ENCODE measurements around the gene OBSL1. TPM values are rescaled to one million over a fixed set of nuclear protein-coding genes. Genes with fewer than 3 reads are reported as not detected.

OBSL1 gene
- total and polyA plus RNA-seq, 4 donors, result 14.2 to 35.3 (median 27.3) TPM

DNA sequence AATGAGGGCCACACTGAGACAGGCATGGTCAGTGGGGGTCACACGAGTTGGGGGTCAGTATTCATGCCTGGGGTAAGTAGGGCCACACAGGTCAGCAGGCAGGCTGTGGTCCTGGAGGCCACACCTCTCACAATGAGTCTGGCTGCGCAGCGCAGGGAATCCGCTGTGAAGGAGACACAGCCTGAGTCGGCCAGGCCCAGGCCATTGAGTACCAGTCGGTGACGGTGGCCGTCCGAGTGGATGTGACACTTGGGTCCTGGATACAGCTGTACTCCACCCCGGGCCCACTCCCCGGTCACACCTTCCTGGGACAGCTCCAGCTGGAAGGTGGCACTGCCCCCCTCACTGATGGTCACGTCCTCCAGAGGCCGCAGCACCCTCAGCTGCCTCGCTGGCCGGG, 17.0 kb downstream of the OBSL1 start:
- DNase-seq (ENCODE audit: low spot score), result no peak
- Histone ChIP-seq H3K27ac (ENCODE audit: low read depth in 1 of 2, low read length in 2 of 2) (no peak overlapping the region), H3K4me3 (ENCODE audit: low read depth in 1 of 3, low read length in 3 of 3) (no peak overlapping the region), H3K9ac (ENCODE audit: low read depth in 1 of 2, low read length in 2 of 2) (no peak overlapping the region), H3K36me3 (ENCODE audit: control insufficient read depth in 4 of 4, insufficient read depth in 3 of 4, low read depth in 1 of 4, low read length in 3 of 4) (no peaks in the 10 kb centered on the region), H3K27me3 (ENCODE audit: control insufficient read depth in 4 of 4, insufficient read depth in 4 of 4, low read length in 3 of 4) (peaks cover 0 to 7% (median 0%) of the 10 kb centered on the region in 4 donors), H3K9me3 (ENCODE audit: control insufficient read depth in 4 of 4, low read length in 3 of 4) (no peaks in the 10 kb centered on the region), H3K4me1 (ENCODE audit: control insufficient read depth in 4 of 4, insufficient read depth in 4 of 4, low read length in 3 of 4) (peaks cover 5 to 15% (median 12%) of the 10 kb centered on the region in 4 donors)
- TF ChIP-seq NR2F2 (IDR thresholded peaks at IDR 0.05), result no peak
- TF ChIP-seq, protein P1, sequence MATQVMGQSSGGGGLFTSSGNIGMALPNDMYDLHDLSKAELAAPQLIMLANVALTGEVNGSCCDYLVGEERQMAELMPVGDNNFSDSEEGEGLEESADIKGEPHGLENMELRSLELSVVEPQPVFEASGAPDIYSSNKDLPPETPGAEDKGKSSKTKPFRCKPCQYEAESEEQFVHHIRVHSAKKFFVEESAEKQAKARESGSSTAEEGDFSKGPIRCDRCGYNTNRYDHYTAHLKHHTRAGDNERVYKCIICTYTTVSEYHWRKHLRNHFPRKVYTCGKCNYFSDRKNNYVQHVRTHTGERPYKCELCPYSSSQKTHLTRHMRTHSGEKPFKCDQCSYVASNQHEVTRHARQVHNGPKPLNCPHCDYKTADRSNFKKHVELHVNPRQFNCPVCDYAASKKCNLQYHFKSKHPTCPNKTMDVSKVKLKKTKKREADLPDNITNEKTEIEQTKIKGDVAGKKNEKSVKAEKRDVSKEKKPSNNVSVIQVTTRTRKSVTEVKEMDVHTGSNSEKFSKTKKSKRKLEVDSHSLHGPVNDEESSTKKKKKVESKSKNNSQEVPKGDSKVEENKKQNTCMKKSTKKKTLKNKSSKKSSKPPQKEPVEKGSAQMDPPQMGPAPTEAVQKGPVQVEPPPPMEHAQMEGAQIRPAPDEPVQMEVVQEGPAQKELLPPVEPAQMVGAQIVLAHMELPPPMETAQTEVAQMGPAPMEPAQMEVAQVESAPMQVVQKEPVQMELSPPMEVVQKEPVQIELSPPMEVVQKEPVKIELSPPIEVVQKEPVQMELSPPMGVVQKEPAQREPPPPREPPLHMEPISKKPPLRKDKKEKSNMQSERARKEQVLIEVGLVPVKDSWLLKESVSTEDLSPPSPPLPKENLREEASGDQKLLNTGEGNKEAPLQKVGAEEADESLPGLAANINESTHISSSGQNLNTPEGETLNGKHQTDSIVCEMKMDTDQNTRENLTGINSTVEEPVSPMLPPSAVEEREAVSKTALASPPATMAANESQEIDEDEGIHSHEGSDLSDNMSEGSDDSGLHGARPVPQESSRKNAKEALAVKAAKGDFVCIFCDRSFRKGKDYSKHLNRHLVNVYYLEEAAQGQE (IDR thresholded peaks at IDR 0.05), result no peak
- TF ChIP-seq MAX (IDR thresholded peaks at IDR 0.05), result no peak
- TF ChIP-seq TAF1 (conservative IDR thresholded peaks at IDR 0.05), result no peak
- TF ChIP-seq YY1 (IDR thresholded peaks at IDR 0.05), result no peak
- TF ChIP-seq ATF3 (IDR thresholded peaks at IDR 0.05), result no peak
- no peak for TF ChIP-seq RAD21 (IDR thresholded peaks at IDR 0.05)
- TF ChIP-seq, protein P2, sequence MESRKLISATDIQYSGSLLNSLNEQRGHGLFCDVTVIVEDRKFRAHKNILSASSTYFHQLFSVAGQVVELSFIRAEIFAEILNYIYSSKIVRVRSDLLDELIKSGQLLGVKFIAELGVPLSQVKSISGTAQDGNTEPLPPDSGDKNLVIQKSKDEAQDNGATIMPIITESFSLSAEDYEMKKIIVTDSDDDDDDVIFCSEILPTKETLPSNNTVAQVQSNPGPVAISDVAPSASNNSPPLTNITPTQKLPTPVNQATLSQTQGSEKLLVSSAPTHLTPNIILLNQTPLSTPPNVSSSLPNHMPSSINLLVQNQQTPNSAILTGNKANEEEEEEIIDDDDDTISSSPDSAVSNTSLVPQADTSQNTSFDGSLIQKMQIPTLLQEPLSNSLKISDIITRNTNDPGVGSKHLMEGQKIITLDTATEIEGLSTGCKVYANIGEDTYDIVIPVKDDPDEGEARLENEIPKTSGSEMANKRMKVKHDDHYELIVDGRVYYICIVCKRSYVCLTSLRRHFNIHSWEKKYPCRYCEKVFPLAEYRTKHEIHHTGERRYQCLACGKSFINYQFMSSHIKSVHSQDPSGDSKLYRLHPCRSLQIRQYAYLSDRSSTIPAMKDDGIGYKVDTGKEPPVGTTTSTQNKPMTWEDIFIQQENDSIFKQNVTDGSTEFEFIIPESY (IDR thresholded peaks at IDR 0.05), result no peak
- no peak for TF ChIP-seq GABPA (IDR thresholded peaks at IDR 0.05 in 1 of 2, conservative IDR thresholded peaks at IDR 0.05 in 1 of 2)
- no peak for TF ChIP-seq JUND (IDR thresholded peaks at IDR 0.05)
- TF ChIP-seq HNF4A (conservative IDR thresholded peaks at IDR 0.05), result no peak
- TF ChIP-seq HNF4G (IDR thresholded peaks at IDR 0.05), result no peak
- no peak for TF ChIP-seq RXRA (IDR thresholded peaks at IDR 0.05)
- TF ChIP-seq FOXA2 (IDR thresholded peaks at IDR 0.05), result no peak
- no peak for TF ChIP-seq CTCF (IDR thresholded peaks at IDR 0.05; ENCODE audit: low read depth, low read length, missing input control)
- no peak for TF ChIP-seq SP1 (IDR thresholded peaks at IDR 0.05)
- TF ChIP-seq EGR1 (IDR thresholded peaks at IDR 0.05; ENCODE audit: low read depth in 2 of 2), result no peak
- TF ChIP-seq FOXA1 (IDR thresholded peaks at IDR 0.05), result no peak
- 96% methylated on average over 15 of the region's 15 CpGs for WGBS

Data from liver (tissue), 9 donors.